M059J (cell line): Measurements from ENCODE around the gene HAPLN2. TPM values are rescaled to one million over a fixed set of nuclear protein-coding genes. Genes with fewer than 3 reads are reported as not detected.
"Not testable (repeated sequence)": the region's sequence is repeated elsewhere in the genome, so short reads cannot be mapped to it uniquely, and the experiment has no call there.

Source experiments
- DNase-seq: peaks from one replicate; pipeline ENCODE4 v3.0.0-alpha.2; 2012; ENCODE audit warnings: low read depth
- total RNA-seq: library from RNA; depleted of rRNA; stranded (reverse); fragments of >200 nt; shearing (Covaris generic); gene quantifications from 2 replicates; pipeline ENCODE4 v1.2.3, GENCODE V29; 2014

Gene HAPLN2
- total RNA-seq, 1 experiment from 2014 or later, result not detected

DNA sequence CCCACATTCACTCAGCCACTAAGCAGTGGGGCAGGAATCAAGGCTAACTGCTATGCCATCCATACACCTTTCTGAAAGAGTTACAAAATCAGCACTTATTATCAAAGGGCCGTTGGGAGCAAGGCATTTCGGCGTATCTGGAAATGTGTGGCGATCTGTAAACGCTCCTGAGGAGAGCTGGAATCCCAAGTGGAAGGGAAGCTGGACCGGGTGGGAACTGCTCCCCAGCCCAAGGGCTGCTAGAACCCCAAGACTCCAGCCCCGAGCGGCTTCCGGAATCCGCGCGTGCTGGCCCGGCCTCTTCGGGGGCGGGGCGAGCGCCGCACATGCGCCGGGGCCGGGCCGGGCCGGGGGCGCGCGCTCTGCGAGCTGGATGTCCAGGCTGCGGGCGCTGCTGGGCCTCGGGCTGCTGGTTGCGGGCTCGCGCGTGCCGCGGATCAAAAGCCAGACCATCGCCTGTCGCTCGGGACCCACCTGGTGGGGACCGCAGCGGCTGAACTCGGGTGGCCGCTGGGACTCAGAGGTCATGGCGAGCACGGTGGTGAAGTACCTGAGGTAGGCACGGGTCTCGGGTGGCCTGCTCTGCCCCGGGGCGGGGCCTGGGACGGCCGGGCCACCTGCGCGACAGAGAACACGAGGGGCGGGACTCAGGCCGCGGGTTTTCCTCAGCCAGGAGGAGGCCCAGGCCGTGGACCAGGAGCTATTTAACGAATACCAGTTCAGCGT lies 27.6 kb upstream of the HAPLN2 start, which contains the start of gene NAXE:
TSS of gene NAXE (plus strand) at position 345 of the 726 bp plus-strand sequence. CDS start at position 374, 29 bp downstream.
- DNase-seq, result peak; percentile 75

DNA sequence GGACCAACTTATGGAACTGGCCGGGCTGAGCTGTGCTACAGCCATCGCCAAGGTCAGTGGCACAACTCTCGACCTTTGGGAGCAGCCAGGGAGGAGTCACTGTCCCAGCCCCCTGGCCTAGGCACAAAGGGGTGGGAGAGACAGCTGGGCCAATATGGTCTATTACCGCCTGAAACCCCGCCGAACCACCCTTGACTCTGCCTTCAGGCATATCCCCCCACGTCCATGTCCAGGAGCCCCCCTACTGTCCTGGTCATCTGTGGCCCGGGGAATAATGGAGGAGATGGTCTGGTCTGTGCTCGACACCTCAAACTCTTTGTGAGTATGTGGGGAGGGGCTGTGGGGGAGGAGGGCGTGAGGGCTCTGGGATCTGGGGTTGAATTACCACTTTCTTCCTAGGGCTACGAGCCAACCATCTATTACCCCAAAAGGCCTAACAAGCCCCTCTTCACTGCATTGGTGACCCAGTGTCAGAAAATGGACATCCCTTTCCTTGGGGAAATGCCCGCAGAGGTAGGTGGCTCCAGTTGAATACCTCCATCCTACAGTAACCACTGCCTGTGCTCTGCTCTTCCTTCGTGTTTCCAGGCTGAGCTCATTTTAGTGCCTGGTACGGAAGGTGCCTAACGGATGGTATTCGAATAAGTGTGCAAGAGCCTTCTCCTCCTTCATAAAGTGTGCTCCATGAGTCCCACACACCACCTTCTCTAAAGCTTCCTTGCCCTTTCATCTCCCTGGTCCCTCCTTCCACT lies 26.9 kb upstream of the HAPLN2 start:
- no peak for DNase-seq

DNA sequence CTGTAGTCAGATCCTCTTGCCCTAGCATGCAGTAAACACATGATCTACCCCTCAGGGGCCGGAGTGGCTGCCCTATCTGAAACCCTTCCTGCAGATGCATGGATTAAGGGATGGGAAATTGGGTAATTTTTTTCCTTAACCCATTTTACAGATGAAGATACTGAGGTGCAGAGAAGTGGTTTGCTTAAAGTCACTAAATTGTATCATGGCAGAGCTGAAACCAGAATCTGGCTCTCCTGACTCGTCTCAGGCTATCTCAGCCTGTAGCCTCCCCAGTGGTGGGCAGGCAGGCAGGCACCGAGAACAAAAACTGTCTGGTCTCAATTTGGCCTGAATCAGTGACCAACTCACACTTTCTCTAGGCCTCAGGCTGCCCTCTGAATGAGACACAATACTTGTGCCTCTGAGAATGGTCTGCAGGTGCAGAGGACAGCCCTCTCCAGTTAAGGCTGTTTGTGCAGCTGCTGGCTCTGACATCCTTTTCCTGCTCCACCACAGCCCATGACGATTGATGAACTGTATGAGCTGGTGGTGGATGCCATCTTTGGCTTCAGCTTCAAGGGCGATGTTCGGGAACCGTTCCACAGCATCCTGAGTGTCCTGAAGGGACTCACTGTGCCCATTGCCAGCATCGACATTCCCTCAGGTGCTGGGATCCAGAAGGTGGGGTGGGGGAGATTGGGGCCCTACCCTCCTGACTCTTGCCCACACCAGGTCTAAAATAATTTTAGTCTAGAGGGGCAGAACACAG lies 26.1 kb upstream of the HAPLN2 start:
- no peak for DNase-seq

DNA sequence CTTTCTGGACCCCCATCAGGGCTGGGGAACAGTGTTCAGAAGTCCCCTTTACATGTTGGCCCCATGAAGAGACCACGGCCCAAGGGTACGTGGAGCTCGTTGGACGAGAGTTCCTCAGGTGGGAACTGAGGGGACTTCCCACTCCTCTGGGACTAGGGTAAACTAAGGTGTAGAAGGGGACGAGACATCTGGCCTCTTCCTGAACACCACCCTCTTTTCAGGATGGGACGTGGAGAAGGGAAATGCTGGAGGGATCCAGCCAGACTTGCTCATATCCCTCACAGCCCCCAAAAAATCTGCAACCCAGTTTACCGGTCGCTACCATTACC lies 25.6 kb upstream of the HAPLN2 start:
- DNase-seq, result no peak

DNA sequence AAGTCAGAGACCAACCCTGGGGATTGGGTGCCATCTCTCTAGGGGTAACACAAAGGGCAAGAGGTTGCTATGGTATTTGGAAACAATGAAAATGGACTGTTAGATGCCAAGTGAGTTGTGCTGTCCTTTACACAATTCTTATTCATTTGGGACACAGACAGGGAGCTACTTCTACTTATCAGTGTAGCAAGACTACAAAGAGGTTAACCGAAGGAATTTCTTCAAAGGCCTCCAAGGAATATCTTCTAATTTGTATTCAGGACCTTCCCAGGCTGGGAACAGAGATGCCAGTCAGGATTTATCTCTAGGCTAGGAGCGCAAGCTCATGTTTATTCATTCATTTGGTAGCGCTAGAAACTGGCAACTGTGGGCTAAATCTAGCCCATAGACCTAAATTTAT lies 25.0 kb upstream of the HAPLN2 start:
- DNase-seq, result no peak

DNA sequence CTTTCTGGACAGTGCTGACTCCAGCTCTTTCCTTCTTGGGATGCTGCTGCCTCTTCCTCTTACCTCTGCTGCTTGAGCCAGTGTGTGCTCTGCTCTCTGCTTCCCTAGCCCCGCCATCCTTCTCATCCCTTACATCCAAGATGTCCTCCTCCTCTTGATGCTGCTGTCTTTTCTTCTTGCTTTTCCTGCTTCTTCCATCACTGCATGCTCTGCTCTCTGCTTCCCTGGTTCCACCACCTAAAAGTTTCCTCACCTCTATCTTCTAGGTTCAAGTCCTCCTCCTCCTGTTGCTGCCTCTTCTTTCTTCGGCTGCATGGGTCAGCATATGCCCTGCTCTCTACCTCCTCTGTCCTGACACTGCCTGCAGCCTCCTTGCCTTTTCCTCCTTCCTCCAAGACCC lies 24.2 kb upstream of the HAPLN2 start:
- no peak for DNase-seq

DNA sequence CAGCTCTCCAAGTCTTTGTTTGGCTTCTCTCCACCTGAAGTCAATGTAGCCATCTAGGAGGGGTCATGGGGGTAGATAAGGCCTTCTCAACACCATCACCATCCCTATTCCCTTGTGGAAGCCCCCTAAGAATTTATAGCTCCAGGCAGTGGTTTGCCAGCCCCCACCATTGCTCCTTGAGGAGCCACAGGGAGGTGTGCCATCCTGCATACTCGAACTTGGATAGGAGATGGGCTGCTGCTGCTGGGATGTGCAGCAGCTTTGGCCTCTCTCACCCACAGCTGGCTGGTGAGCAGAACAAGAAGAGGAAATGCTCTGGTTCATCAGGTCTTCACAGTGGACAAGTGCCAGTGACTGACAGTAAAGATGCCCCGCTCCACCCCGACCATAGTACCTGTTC lies 22.8 kb upstream of the HAPLN2 start:
- no peak for DNase-seq

DNA sequence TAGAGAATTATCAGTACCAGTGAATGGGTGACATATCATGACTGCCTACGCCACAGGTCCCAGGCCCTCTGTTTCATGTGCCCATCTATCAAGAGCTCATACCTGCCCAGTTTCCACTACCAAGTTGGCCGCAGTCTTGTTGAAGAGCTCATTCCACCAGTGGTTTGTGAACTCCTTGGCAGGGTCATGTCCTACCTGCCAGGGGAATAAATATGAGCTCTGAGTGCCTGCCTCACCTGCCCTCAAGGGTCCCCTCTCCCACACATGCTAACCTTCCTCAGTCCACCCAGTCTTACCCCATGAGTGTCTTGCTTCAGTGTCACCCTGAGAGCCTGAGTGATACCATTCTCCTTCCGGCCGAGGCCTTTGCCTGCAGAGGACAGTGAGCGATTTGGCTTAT lies 21.1 kb upstream of the HAPLN2 start:
- DNase-seq, result no peak

DNA sequence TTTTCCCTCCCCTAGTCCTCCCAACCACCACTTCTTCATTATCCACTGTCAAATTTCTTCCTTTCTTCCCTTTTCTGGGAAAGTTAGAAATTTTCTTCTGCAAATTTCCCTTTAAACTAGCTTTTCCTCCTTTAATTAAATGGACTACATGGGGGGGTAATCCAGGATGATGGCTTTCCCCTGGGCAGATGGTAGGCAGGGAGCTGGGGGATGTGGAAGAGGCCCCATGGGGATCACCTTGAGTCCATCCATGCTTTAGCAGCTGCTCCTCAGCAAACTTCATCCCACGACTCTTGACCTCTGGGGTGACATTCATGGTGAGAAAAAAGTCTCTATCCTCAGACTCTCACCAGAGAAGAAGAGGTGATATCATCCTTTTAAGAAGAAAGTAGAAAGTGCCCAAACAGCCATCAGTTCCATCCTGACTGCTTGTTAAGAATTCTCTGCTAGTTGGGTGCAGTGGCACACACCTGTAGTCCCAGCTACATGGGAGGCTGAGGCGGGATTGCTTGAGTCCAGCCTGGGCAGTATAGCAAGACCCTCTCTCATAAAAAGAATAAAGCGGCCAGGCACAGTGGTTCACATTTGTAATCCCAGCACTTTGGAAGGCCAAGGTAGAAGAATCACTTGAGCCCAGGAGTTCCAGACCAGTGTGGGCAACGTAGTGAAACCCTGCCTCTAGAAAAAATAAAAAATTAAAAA lies 20.3 kb upstream of the HAPLN2 start:
- no peak for DNase-seq

DNA sequence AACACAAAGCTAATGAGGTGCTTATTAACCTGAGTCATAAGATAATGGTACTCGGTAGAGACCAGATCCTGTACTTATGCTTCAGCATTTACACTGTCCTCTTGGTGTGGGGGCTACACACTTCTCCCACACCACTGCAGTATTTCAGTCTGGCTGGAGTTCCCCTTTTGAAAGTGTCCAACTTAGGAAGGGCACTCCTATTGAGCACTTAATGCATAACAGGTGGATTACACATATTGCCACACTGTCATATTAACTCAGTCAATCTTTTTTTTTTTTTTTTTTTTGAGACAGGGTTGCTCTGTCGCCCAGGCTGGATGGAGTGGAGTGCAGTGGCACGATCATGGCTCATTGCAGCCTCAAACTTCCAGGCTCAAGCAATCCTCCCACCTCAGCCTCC lies 19.4 kb upstream of the HAPLN2 start:
- peak; percentile 15 for DNase-seq

DNA sequence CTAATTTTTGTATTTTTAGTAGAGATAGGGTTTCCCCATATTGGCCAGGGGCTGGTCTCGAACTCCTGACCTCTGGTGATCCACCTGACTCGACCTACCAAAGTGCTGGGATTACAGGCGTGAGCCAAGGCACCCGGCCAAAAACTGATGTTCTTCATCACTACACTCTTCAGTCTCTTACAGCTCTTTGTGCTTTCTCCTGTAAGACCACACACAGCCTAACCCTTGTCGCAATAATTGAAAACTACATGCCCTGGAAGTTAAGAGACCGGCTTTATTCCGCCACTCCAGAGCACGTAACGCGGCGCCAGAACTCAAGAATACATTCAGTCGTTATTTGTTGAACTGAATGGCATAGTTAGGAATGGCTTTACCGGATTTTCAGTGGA lies 18.5 kb upstream of the HAPLN2 start:
- peak; percentile 13 for DNase-seq

DNA sequence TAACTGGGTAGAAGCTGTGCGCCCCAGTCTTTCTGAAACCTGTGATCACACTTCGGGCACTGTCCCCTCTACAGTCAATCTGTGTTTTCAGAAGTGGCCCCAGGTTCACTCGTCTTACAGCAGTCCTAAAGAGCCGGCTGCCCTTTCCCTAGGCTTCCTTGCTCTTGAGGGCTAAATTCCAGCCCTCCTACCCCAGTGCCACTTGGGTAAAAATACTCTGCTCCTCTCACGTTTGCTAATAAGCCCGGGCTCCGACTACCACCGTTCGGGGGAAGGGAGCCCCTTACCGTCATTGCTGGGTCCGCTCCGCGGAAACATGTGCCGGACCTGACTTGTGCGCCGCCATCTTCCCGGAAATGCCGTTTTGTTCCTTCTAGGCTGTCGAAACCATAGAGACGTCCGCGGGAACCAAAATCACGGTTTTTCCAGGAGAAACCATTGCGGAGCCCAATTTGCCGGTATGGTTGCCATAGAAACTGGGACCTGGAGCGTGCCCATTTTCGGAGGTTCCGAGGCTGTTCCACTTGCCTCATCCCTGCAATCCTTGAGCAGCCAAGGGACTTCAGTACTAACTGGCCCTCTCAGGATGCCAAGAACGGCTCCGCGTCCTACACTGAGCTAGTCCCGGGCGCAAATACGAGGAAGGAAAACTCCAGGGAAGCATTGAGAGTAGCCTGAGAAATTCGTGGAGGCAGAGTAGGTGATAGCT lies 17.9 kb upstream of the HAPLN2 start, which contains the start of gene GPATCH4:
TSS of gene GPATCH4 (minus strand) at position 358 of the 709 bp plus-strand sequence.
- DNase-seq, result peak; percentile 90

DNA sequence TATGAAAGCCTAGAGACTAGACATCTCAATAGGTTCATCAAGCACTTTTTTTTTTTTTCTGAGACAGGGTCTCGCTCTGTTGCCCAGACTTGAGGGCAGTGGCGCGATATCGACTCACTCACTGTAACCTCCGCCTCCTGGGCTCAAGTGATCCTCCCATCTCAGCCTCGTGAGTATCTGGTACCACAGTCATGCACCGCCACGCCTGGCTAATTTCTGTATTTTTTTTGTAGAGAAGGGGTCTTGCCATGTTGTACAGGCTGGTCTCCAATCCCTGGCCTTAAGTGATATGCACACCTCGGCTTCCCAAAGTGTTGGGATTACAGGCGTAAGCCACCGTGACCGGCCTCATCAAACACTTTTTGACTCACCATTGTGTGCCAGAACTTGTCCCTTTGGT lies 17.3 kb upstream of the HAPLN2 start:
- DNase-seq, result no peak

DNA sequence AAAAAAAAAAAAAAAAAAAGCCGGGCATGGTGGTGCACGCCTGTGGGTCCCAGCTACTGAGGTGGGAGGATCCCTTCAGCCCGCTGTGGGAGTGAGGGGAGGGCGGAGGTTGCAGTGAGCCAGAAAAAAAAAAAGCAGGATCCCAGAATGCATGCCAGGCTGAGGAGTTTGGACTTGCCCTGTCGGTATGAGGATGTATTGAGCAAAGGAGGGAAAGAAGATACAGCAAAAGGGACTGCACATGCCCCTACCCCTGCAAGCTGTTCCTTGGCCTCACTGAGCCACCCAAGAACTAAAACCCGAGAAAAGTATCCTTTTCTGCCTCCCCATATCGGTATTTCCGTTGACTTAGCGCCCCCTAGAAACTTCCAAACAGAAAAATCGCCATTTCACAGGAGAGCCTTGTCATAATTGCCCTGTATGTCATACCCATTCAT lies 16.6 kb upstream of the HAPLN2 start:
- peak; percentile 40 for DNase-seq

DNA sequence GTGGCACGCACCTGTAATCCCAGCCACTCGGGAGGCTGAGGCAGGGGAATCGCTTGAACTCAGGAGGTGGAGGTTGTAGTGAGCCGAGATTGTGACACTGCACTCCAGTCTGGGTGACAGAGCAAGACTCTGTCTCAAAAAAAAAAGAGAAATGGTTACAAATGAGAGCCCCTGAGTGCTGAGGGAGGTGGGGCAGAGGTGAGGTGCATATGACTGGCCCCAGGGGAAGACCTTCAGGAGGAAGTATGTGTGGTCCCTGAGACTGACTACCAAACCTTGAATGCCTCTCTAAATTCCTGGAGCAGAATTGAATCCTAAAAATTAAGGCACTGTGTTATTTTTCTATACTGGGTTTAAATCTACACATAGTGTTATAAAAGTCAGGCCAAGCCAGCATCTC lies 11.9 kb upstream of the HAPLN2 start:
- DNase-seq, result not testable (repeated sequence)

DNA sequence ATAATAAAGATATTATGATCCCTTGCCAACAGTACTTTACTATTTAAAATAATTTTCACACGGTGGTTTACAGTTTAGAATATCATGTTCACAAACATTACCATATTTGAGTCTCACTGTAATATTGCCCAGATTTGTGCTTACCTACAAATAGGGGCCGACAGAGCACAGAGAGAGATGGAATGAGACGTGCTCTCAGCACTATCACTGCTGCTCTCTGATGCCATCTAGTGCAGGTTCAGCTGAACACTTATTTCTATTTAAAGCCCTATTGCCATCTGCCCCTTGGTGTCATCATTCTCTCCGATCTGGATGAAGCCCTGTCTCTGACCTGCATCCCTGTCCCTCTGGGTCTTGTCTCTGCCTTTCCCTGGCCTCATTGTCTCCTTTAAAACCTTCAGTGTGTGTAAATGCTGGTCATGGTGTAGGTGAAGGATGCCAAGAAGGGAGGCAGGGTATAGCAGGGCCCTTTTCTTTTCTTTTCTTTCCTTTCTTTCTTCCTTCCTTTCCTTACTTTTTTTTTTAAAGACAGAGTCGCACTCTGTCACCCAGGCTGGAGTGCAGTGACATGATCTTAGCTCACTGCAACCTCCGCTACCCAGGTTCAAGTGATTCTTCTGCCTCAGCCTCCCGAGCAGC lies 11.1 kb upstream of the HAPLN2 start:
- peak; percentile 75 for DNase-seq

DNA sequence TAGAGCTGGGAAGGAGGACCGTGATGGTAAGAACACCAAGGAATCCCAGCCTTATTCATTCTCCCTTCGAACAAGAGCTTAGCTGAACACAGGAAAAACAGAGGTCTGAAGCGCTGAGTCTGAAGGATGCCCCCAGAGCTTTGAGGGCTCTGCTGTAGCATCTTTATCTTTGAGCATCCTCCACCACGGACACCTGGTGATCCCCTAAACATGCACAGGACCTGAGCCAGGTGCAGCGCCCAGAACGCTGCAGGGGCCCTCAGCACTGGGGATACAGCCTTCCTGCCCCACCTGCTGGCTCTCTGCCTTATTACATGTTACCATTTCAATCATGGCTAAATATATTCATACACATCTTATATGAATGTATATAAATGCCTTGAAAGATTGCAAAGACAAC lies 10.2 kb upstream of the HAPLN2 start:
- no peak for DNase-seq

DNA sequence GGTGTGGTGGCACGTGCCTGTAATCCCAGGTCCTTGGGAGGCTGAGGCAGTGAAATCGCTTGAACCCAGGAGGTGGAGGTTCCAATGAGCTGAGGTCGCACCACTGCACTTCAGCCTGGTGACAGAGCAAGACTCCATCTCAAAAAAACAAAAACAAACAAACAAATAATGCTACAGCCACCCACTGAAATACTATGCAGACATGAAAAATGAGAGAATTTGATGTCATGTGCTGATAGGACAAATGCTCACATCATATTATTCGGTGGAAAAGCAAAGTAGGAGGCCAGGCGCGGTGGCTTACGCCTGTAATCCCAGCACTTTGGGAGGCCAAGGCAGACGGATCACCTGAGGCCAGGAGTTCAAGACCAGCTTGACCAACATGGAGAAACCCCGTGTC lies 9.1 kb upstream of the HAPLN2 start:
- not testable (repeated sequence) for DNase-seq

DNA sequence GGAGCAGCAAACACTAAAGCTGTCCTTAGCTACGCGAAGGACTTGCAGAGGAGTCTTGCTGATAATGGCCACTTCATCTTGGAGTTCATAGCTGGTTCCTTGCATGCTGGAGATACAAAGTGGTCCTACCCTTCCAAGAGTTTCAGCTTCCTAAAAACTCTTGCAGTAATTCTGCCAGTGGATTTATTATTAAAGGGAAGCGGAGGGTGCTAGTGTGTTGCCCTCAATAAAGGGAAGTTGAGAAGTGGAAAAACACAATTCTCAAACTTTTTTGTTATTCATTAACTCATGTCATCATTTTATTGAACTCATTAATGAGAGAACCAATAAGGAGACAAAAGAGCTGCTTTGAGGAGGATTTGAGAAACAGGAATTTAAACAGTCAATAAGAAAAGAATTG lies 6.5 kb upstream of the HAPLN2 start:
- no peak for DNase-seq

DNA sequence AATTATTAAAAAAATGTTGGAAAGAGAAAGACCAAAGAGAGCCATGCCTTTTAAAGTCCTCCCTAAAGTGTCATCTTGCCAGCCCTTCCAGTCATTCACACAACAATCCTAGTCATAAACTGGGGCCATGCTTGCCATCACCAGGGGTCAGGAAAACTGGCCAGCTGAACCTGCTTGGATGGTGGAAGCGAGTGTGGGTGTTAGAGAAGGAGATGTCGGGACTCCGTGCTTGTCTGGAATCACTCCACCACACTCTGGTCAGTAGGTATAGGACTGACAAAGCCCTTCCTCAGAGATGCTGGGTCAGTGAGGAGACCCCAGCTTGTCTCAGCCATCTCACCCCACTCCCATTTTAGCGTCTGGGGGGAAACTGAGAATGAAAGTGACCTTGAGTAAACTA lies 3.3 kb upstream of the HAPLN2 start:
- DNase-seq, result no peak

DNA sequence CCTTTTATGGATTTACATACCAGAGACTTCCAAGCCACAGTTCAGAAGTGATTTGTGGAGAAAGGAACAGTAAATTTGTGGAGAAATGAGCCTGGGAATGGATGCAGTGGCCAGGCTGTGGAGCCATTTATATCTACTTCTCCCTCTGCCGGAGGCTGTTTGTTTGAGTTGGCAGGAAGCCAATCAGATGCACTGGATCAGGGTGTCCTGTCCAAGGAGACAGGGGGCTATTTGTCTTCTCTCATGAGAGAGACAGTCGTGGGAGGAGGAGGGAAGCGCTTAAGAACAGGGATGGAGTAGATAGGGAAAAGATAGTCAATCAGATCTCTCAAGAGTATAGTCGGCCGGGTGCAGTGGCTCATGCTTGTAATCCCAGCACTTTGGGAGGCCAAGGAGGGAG lies 2.8 kb upstream of the HAPLN2 start:
- peak; percentile 63 for DNase-seq
